NCI-H1048 (cell line): Measurements from ENCODE around the gene CD7.
"Not testable (repeated sequence)": the region's sequence is repeated elsewhere in the genome, so short reads cannot be mapped to it uniquely, and the experiment has no call there.

Experiments
- DNase-seq: peaks from one replicate; lab custom pipeline; 2025; lab: John Stamatoyannopoulos, UW

CD7 gene

DNA sequence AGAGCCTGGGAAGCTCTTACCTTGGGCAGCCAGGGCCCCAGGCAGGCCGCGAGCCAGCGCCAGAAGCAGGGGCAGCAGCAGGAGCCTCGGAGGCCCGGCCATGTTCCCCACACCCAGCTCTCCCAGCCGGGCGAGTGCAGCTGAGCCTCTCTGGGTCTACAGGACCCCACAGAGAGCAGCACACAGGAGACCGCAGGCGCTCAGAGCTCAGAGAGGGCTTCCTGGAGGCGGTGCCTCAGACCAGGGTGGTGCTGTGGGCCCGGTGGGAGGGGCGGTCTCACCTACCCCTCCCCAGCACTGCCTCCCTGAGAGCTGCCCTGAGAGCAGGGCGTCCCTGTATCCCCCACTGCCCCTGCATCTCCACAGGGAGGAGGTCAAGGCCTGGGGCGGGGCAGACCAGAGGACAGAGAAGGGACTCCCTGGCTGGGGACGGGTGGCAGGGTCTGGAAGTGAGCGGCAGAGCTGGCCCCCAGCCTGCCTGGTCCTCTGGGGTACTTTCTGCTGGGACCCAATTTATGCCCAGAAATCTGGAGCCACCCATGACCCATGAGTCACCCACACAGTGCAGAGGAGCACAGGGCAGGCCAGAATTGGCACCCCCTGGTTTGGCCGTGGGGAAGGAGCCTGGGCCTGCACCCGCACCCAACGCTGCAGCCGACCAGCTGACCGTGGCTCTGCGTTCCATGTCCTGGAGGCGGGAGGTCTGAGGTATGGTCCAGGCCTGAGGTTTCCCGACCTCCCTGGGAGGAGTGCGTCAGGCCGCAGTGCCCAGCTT is at the start of gene CD7:
TSS of gene CD7 (minus strand) at position 215 of the 775 bp plus-strand sequence. CDS start at position 102, 113 bp downstream.
- DNase-seq = no peak

DNA sequence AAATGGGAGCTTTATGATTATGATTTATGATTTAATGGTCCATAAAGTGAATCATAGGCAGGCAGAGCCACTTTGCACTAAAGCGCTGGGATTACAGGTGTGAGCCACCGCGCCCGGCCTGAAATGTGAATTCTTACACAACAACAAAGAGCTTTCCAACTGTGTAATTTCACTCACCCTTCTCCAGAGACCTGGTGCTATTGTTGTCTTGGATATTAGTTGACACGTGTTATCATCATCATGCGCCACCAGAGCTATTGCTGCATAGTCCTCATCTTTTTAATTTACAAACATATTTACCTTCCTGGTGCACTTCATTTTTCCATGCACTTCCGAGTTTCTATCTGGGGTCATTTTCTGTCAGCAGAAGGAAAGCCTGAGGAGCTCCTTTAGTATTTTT is 49.3 kb upstream of the CD7 start:
- no peak for DNase-seq

DNA sequence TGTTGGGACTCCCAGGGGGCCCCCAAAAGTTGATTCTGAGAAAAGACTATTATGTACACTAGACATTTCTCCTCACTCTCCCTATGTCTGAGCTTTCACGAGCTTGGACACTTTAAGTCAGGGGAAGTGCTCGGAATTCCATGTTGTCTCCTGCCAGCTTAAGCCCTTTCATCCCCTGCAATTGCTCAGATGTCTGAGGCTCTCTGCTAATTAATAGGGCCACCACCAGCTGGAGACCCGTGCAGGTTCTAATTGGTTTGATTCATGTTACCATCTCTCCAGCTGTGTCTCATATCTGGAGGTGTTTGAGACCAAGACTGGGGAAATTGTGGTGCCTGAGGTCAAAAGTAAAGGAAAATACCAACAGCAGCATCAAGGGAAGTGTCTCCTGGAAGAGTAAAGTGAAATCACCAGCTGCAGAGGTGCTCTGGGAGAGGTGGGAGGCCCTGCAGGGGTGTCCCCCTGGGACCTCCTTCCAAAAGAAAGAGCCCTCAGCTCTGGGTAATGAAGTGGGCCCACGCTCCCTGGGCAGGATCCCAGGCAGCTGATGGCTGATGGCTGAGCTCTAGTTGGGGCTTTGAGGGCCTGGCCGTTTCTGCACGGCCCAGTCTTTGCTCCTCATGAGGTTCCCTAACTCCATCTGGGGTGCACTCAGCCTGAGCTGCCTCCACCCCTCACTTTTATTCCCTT is 48.3 kb upstream of the CD7 start:
- no peak for DNase-seq

DNA sequence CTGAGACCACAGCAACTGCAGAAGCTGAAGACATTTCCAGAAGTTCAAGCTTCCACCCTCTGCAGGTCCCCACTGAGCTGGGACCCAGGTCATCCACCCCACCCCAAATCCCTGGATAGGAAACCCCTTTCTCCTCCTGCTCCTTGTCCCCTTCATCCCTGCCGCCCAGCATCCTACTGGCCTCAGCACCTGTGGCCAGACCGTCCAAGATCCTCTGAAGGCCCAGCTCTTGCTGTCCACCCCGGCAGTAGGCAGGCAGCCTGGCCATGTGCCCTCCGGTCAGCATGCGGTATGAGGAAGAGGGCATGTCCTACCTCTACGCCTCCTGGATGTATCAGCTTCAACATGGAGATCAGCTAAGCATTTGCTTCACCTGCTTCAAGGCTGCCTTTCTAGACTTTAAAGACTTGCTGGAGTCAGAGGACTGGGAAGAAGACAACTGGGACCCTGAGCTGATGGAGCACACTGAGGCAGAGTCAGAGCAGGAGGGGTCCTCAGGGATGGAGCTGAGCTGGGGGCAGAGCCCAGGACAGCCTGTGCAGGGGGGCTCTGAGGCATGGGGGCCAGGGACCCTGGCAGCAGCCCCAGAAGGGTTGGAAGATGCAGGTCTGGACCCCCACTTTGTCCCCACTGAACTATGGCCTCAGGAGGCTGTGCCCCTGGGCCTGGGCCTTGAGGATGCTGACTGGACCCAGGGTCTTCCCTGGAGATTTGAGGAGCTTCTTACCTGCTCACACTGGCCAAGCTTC is 44.7 kb upstream of the CD7 start:
- DNase-seq = no peak

DNA sequence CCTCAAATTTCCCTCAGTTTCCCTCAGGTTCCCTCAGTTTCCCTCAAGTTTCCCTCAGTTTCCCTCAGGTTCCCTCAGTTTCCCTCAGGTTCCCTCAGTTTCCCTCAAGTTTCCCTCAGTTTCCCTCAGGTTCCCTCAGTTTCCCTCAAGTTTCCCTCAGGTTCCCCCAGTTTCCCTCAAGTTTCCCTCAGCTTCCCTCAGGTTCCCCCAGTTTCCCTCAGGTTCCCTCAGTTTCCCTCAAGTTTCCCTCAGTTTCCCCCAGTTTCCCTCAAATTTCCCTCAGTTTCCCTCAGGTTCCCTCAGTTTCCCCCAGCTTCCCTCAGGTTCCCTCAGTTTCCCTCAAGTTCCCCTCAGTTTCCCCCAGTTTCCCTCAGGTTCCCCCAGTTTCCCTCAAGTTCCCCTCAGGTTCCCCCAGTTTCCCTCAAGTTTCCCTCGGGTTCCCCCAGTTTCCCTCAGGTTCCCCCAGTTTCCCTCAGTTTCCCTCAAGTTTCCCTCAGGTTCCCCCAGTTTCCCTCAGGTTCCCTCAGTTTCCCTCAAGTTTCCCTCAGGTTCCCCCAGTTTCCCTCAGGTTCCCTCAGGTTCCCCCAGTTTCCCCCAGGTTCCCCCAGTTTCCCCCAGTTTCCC is 42.2 kb upstream of the CD7 start:
- DNase-seq = not testable (repeated sequence)

DNA sequence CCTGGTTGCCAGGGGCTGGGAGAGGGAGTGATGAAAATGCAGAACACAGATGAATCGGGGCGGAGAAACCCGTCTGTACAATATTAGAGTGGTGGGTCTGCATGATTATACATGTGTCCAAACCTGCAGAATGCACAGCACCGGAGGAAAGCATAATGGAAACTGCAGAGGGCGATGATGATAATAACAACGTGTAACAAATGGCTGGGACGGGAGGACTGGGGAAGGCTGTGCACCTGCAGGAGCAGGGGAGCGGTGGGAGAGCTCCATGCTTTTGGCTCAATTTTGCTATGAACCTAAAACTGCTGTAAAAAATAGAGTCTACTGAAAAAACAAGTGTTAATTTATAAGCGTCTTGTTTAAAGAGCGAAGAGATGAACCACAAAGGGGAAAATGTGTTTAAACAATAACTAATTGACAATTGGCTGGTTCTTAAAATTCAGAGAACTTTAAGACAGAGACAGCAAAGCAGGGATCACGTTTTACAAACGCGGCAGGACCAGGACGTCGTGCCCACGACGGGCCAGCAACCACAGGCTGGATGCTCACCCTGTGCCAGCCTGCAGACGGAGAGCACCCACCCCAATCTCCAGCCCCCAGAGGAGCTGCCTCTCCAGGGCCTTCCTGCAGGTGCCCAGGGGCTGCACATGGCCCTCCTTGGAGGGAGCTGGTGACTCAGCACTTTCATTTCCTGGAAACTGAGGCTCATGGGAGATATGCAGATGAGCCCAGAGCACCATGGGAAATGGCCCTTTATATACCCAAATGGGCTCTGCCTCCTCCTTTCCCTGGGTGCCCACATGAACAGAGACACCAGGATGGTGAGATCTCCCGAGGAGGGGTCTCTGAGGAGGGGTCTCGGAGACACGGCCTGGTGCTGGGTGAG is 41.3 kb upstream of the CD7 start, which contains the start of gene TEX19:
TSS of gene TEX19 (plus strand) at position 783 of the 886 bp plus-strand sequence. CDS start 2,904 bp downstream, outside the sequence.
- DNase-seq = no peak

DNA sequence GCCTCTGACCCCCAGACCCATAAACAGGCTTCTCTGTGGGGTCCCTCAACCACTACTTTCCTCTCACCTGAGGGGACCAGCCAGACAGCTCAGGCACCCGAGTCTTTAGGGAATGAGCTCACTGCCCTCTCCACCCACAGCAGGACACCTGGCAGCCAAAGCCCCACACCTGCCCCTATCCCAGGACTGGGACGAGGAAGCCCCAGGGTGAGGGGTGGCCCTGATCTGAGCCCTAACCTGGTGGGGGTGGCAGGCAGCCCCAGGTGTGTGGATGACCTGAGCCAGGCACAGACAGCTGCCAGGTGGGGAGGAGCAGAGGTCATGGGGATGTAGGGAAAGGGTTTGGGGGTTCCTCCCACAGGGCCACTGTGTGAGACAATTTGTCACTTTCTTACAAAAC is 40.0 kb upstream of the CD7 start:
- no peak for DNase-seq

DNA sequence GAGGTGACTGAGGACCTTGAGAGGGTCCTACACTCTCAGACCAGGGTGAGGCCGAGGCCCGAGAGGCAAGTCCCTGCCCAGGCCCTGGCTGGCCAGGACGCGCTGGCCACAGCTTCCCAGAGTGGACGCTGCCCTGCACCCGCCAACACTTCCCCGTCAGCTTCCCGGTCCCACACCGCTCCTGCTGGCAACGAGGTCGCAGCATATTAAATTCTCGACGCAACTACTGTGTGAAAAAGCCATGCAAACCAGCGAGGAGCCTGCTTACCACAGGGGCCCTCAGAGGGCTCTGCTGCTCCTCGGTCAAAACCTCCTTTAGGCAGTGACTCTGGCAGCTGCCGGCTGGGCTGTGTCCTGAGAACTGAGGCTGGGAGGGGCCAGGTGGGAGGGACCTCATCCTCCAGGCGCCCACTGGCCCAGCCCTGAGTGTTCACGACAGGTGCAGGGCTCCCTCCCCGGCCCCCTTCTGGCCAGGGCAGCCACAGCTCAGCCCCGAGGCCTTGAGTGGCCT is 39.5 kb upstream of the CD7 start:
- DNase-seq = no peak

DNA sequence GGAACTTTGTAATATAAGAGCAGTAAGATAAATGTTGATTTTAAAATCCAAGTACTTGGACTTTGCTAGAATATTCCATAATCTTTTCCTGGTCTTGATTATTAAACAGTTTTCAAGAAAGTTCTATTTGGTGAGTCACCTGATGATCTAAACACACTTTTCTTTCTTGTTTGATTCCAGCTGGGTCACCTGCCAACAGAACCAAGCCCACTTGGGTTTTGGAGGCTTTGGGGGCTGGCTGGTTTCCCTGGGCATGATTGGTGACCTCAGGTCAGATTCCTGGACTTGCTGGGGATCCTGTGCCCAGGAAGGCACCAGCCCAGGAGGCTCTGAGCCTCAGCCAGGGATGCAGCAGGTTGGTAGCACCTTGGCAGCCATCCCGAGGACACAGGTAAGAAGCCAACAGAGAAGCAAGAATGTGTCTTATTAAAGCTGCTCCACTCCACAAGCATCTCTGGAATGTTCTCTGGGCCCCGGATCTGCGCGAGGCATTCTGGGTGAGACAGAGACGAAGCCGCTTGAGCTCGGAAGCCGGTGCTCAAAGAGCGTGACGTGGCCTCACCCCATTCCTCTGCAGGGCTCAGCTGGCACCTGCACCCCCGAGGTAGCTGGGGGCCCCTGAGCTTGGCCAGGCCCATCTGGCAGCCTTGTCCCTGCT is 38.5 kb upstream of the CD7 start:
- no peak for DNase-seq

DNA sequence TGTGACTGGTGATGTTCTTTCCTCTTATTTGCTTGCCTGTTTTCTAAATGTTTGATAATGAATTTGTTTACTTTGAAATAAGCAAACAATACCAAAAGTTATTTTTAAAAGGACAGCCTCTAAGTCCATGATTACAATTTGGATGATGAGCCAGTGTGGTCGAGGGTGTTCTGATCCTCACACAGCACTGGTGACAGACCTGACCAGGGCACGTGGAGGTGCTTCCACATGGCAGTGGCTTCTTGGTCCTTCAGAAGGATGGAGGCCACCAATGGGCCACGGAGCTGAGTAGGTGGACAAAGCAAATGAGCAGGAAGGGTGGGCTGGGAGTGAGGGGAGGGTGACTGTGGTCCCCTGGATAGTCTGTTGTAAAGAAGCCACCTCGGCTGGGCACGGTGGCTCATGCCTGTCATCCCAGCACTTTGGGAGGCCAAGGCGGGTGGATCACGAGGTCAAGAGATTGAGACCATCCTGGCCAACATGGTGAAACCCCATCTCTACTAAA is 37.4 kb upstream of the CD7 start:
- no peak for DNase-seq

DNA sequence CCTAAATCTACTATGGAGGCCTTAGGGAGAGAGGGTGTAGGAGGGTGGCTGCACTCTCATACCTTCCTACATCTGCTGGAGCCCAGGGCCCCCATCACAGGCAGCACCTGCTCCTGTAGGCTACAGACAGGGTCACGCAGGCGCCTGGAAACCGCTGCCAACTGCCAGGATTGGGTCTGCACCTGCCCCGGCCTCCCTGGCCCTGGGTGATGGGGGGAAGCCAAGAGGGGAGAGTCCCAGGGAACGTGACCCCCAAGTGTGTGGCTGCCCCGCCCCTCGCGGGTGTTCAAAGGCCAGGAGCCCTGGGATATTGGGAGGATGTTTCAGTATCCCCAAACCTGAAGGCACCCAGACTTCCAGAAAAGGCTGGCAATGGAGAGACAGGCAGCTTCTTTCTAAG is 36.1 kb upstream of the CD7 start:
- DNase-seq = no peak

DNA sequence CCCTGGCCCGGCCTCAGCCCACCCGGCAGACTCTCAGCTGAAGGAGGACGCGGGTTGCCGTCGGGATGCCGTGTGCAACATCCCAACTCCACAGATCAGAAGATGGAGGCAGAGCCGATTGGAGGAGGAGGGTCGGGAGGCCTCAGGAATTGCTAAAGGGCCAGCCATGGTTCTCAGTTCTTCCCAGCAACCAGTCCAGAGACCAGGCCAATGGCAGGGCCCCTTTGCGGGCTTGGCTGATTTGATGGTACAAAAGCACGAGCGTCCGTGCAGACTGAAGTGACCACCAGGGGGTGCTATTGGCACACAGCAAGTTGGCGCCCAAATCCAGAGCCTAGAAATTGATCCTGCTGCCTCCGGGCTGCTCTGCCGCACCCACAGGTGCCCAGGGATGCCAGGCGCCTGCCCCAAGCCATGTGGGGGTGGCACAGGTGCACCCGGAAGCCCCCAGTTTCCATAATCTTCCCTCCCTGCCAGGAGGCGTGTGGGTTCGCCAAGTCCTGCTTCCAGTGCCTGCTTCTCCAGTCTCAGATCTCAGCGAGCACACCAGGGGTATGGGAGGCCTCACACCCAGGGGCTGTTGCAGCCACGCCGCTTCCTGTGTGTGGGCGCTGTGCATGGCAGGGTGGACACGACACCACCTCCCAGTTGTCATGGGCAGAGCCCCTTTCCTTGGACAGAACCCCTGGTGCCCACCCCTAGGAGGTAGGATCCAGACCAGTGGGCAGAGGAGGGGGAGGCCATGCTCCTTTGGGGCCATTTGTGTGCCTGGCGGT is 34.5 kb upstream of the CD7 start:
- peak; percentile 62 for DNase-seq

DNA sequence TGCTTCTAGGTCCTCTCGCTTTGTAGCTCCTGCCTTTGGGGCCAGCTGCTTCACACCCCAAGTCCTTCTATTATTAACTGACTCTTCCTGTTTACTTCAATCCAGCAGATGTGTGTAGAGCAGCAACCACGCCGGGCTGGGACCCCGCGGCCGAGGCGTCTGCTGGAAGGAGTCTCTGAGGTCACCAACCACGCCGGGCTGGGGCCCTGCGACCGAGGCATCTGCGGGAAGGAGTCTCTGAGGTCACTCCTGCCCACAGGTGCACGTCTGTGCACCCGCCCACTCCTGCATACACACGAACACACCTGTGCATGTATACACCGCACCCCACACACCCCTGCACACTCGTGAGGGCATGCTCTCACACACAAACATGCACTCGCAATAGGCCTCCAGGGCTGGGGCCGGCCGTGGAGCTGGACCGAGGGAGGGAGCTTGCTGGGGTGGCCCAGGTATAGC is 33.9 kb upstream of the CD7 start:
- no peak for DNase-seq

DNA sequence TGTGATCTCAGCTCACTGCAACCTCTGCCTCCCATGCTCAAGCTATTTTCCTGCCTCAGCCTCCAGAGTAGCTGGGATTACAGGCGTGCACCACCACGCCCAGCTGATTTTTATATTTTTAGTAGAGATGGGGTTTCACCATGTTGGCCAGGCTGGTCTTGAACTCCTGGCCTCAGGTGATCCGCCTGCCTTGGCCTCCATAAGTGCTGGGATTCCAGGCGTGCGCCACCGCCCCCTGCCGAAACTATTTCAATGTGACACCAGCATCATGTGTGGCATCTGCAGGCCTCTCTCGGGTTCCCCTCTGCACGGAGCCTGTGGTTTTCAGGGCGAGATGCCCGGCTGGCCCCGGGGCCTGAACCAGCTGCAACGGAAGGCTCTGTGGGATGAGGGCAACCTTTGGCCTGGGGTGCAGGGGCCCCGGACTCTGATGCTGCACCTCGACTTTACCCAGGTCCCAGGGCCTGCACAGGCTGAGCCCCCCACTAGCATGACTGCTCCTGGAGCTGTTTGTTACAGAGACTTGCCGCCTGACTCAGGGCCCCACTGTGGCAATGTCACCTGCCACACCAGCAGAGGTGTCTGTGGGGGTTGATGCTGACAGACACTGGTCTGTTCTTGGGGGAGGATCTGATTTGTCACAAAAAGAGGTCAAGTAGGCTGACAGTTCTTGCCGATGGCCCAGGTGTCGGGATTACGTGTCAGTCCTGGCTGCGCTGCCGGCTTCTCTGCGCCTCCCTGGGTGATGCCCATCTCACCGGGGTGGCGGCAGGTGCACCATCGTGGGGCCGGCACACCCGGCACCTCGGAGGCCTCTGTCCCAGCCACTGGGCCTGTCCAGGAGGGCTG is 33.0 kb upstream of the CD7 start:
- DNase-seq = no peak

DNA sequence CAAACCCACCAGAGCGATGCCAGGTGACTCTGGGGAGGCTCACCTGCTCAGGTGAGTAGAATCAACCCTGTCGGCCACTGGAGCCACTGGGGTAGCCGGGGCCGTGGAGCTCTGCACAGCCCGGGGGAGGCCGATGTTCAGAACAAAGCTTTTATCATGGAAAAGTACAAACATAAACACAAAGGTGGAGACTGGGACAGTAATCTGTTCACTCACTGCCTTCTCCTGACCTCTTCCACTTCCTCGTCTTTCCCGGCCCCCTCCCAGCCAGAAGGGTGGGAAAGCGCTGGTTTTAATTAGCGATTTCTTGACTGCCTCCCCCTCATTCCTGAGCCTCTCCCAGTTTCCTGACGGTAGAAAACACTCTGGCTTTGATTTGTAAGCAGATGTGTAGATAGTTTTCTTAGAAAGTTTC is 31.9 kb upstream of the CD7 start:
- no peak for DNase-seq

DNA sequence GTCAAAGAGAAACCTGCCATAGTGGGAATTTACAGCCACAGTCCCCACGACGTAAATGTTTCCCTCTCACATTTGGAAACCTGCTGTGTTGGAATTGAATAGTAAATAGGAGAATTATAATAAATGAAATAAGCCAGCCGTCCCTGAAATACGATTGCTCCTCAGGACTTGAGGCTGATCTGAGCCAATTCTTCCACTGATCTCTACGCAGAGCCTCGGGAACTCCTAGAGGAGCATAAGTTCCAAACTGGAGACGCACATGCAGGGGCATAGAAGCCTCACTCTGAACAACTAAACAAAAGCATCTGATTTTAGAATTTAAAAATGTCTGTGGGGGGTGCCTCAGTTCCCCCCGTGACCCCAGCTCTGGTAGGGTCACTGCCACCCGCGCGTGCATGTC is 31.5 kb upstream of the CD7 start:
- no peak for DNase-seq

DNA sequence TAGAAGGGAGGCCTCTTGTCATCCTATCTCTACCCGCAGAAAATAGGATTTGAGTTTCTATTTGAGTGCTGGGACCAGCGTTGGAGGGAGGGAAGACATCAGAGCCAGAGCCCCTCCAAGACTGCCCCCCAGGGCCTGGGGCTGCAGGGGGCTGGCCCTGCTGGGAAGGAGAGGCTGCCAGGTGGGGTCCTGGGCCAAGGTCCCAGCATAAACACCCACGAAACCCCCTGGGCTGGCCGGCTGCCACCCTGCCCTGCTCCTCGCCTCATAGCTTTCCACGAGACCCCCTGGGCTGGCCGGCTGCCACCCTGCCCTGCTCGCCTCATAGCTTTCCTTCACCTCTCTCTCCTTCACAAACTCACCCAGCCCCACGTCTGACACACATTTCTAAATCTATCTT is 31.0 kb upstream of the CD7 start:
- no peak for DNase-seq

DNA sequence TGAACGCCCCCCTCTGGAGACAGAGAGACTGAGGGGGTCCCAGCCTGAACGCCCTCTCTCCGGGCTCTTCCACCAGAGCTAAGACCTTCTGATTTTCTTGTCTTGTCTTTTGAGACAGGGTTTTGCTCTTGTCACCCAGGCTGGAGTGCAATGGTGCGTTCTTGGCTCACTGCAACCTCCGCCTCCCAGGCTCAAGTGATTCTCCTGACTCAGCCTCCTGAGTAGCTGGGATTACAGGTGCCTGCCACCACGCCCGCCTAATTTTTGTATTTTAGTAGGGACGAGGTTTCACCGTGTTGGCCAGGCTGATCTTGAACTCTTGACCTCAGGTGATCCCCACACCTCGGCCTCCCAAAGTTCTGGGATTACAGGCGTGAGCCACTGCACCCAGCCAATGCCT is 30.6 kb upstream of the CD7 start:
- DNase-seq = not testable (repeated sequence)
